Liver (tissue), 9 donors: ENCODE data around the gene FUCA2. TPM values are rescaled to one million over a fixed set of nuclear protein-coding genes. Genes with fewer than 3 reads are reported as not detected.

Experiments
- DNase-seq: peaks from one replicate; pipeline ENCODE4 v3.0.0-alpha.2; 2017; ENCODE audit warnings: low spot score
- H3K27ac ChIP-seq, 2 donors: one replicate each; pipeline ENCODE4 v1.7.0; 2013; ENCODE audit warnings: inconsistent platforms in 2 of 2, low read length in 2 of 2, control low read depth in 1 of 2, low read depth in 1 of 2, mild to moderate bottlenecking in 1 of 2
- H3K27me3 ChIP-seq, 4 donors: one replicate each; pipeline versions ENCODE4 v1.6.1 to v1.7.0; 2013; ENCODE audit warnings: low read length in 3 of 4, inconsistent platforms in 1 of 4, mild to moderate bottlenecking in 1 of 4, moderate library complexity in 1 of 4; ENCODE audit not compliant: control insufficient read depth in 4 of 4, insufficient read depth in 4 of 4
- H3K36me3 ChIP-seq, 4 donors: one replicate each; pipeline versions ENCODE4 v1.6.1 to v1.7.0; 2013; ENCODE audit warnings: low read length in 3 of 4, mild to moderate bottlenecking in 3 of 4, low read depth in 1 of 4, moderate library complexity in 1 of 4; ENCODE audit not compliant: control insufficient read depth in 4 of 4, insufficient read depth in 3 of 4
- H3K4me1 ChIP-seq, 4 donors: one replicate each; pipeline versions ENCODE4 v1.6.1 to v1.7.0; 2013; ENCODE audit warnings: low read length in 3 of 4, mild to moderate bottlenecking in 3 of 4, moderate library complexity in 1 of 4; ENCODE audit not compliant: control insufficient read depth in 4 of 4, insufficient read depth in 4 of 4
- H3K4me3 ChIP-seq, 3 donors: one replicate each; pipeline versions ENCODE4 v1.6.1 to v1.7.0; 2013; ENCODE audit warnings: low read length in 3 of 3, control low read depth in 1 of 3, low read depth in 1 of 3, mild to moderate bottlenecking in 1 of 3
- H3K9ac ChIP-seq, 2 donors: one replicate each; pipeline ENCODE4 v1.7.0; 2013; ENCODE audit warnings: low read length in 2 of 2, mild to moderate bottlenecking in 2 of 2, moderate library complexity in 2 of 2, control low read depth in 1 of 2, low read depth in 1 of 2
- H3K9me3 ChIP-seq, 4 donors: one replicate each; pipeline versions ENCODE4 v1.6.1 to v1.7.0; 2013; ENCODE audit warnings: low read length in 3 of 4; ENCODE audit not compliant: control insufficient read depth in 4 of 4
- ATF3 ChIP-seq: IDR thresholded peaks from 2 replicates; pipeline ENCODE4 v1.6.1; 2016; ENCODE audit warnings: antibody characterized with exemption
- CTCF ChIP-seq: fragments of 150-350 bp; IDR thresholded peaks from 2 replicates; pipeline ENCODE4 v1.5.1; 2017; ENCODE audit warnings: improper control_type of control experiment, low read depth, low read length; ENCODE audit not compliant: missing input control
- EGR1 ChIP-seq, 2 donors: IDR thresholded peaks; 2 replicates each; pipeline ENCODE4 v1.6.1; 2016 to 2018; ENCODE audit warnings: antibody characterized with exemption in 2 of 2, low read depth in 2 of 2
- FOXA1 ChIP-seq: IDR thresholded peaks from 2 replicates; pipeline ENCODE4 v1.6.1; 2016; ENCODE audit warnings: antibody characterized with exemption
- FOXA2 ChIP-seq: IDR thresholded peaks from 2 replicates; pipeline ENCODE4 v1.6.1; 2016; ENCODE audit warnings: antibody characterized with exemption
- GABPA ChIP-seq, 2 donors: IDR thresholded peaks in 1 of 2; conservative IDR thresholded peaks in 1 of 2; 2 replicates each; pipeline ENCODE4 v1.6.1; 2016; ENCODE audit warnings: antibody characterized with exemption in 2 of 2, mild to moderate bottlenecking in 1 of 2, moderate library complexity in 1 of 2
- HNF4A ChIP-seq, 2 donors: conservative IDR thresholded peaks; 2 replicates each; pipeline ENCODE4 v1.6.1; 2016; ENCODE audit warnings: antibody characterized with exemption in 2 of 2, mild to moderate bottlenecking in 2 of 2
- HNF4G ChIP-seq: IDR thresholded peaks from 2 replicates; pipeline ENCODE4 v1.6.1; 2016; ENCODE audit warnings: antibody characterized with exemption
- JUND ChIP-seq, 2 donors: IDR thresholded peaks; 2 replicates each; pipeline ENCODE4 v1.6.1; 2016; ENCODE audit warnings: antibody characterized with exemption in 2 of 2
- MAX ChIP-seq: IDR thresholded peaks from 2 replicates; pipeline ENCODE4 v1.6.1; 2016; ENCODE audit warnings: antibody characterized with exemption
- NR2F2 ChIP-seq: IDR thresholded peaks from 2 replicates; pipeline ENCODE4 v1.6.1; 2016; ENCODE audit warnings: antibody characterized with exemption
- RAD21 ChIP-seq, 2 donors: IDR thresholded peaks; 2 replicates each; pipeline ENCODE4 v1.6.1; 2016; ENCODE audit warnings: antibody characterized with exemption in 2 of 2, mild to moderate bottlenecking in 2 of 2
- REST ChIP-seq: IDR thresholded peaks from 2 replicates; pipeline ENCODE4 v1.6.1; 2016; ENCODE audit warnings: antibody characterized with exemption, mild to moderate bottlenecking
- RXRA ChIP-seq, 2 donors: IDR thresholded peaks; 2 replicates each; pipeline ENCODE4 v1.6.1; 2017 to 2018; ENCODE audit warnings: antibody characterized with exemption in 2 of 2, mild to moderate bottlenecking in 1 of 2
- SP1 ChIP-seq: IDR thresholded peaks from 2 replicates; pipeline ENCODE4 v1.6.1; 2018; ENCODE audit warnings: antibody characterized with exemption, mild to moderate bottlenecking
- TAF1 ChIP-seq: conservative IDR thresholded peaks from 2 replicates; pipeline ENCODE4 v1.6.1; 2016; ENCODE audit warnings: antibody characterized with exemption, mild to moderate bottlenecking
- YY1 ChIP-seq: IDR thresholded peaks from 2 replicates; pipeline ENCODE4 v1.6.1; 2016; ENCODE audit warnings: antibody characterized with exemption, mild to moderate bottlenecking
- ZBTB33 ChIP-seq: IDR thresholded peaks from 2 replicates; pipeline ENCODE4 v1.6.1; 2016; ENCODE audit warnings: antibody characterized with exemption
- WGBS: extraction: QIAGEN DNeasy Blood & Tissue Kit; methylation state at CpG from one replicate; pipeline ENCODE4 v1.1.7; 2013; 5-methylcytosine and 5-hydroxymethylcytosine counted together
- polyA plus RNA-seq, 2 donors: library from polyadenylated mRNA; stranded (reverse) in 1 of 2; unstranded in 1 of 2; fragments of 200-250 nt in 1 of 2; fragments of >200 nt in 1 of 2; fragmentation: Nextera tagmentation in 1 of 2; extraction: Ambion mirVana in 1 of 2; gene quantifications; one replicate each; pipeline versions ENCODE4 v1.2.1 to v1.2.3, GENCODE V29; 2013 to 2015
- total RNA-seq, 2 donors: library from RNA; depleted of rRNA; stranded (reverse); fragments of >200 nt; gene quantifications; one replicate each; pipeline ENCODE4 v1.2.3, GENCODE V29; 2014
- donor health status: healthy.
- donor health status: healthy.
- donor health status: healthy.
- donor health status: healthy.
- donor health status: healthy.

The FUCA2 gene
- total and polyA plus RNA-seq, 4 donors = 22.4 to 44.5 (median 35.1) TPM

- Histone ChIP-seq H3K36me3 (no peaks in the 10 kb centered on the region), H3K27me3 (no peaks in the 10 kb centered on the region), H3K4me3 (no peak overlapping the region), H3K9me3 (no peaks in the 10 kb centered on the region), H3K27ac (no peak overlapping the region), H3K9ac (no peak overlapping the region), H3K4me1 (peaks cover 0 to 11% (median 4%) of the 10 kb centered on the region in 4 donors)
- TF ChIP-seq HNF4A (conservative IDR thresholded peaks at IDR 0.05) = no peak
- TF ChIP-seq GABPA (IDR thresholded peaks at IDR 0.05 in 1 of 2, conservative IDR thresholded peaks at IDR 0.05 in 1 of 2) = no peak
- TF ChIP-seq REST = no peak
- TF ChIP-seq FOXA1 = no peak
- TF ChIP-seq NR2F2 = no peak
- no peak for TF ChIP-seq YY1
- TF ChIP-seq MAX = no peak
- no peak for TF ChIP-seq SP1
- no peak for TF ChIP-seq HNF4G
- TF ChIP-seq RXRA (IDR thresholded peaks at IDR 0.05) = no peak
- TF ChIP-seq TAF1 = no peak
- TF ChIP-seq FOXA2 = no peak
- TF ChIP-seq JUND (IDR thresholded peaks at IDR 0.05) = no peak
- no peak for TF ChIP-seq ATF3
- no peak for TF ChIP-seq EGR1 (IDR thresholded peaks at IDR 0.05; ENCODE audit: low read depth in 2 of 2)
- TF ChIP-seq ZBTB33 = no peak
- no peak for TF ChIP-seq RAD21 (IDR thresholded peaks at IDR 0.05)
- no peak for TF ChIP-seq CTCF
- DNase-seq = no peak
- WGBS = 90% methylated on average over 7 of the region's 7 CpGs
These were observed 4.3 kb upstream of the FUCA2 start for GRCh38 chr6:143515766-143516355.
